HG03521 (cell line): ENCODE results near the gene CFL1.
"Not testable (repeated sequence)": the region's sequence is repeated elsewhere in the genome, so short reads cannot be mapped to it uniquely, and the experiment has no call there.

ENCODE experiments used
- ATAC-seq: cut with Tn5 transposase; IDR thresholded peaks from one replicate; pipeline ENCODE4 v1.9.1; 2021; ENCODE audit warnings: mild to moderate bottlenecking, moderate library complexity; ENCODE audit not compliant: unreplicated experiment

The CFL1 gene

GRCh38 chr11:65859812-65860277, 1.9 kb upstream of the CFL1 start:
- no peak for ATAC-seq

DNA sequence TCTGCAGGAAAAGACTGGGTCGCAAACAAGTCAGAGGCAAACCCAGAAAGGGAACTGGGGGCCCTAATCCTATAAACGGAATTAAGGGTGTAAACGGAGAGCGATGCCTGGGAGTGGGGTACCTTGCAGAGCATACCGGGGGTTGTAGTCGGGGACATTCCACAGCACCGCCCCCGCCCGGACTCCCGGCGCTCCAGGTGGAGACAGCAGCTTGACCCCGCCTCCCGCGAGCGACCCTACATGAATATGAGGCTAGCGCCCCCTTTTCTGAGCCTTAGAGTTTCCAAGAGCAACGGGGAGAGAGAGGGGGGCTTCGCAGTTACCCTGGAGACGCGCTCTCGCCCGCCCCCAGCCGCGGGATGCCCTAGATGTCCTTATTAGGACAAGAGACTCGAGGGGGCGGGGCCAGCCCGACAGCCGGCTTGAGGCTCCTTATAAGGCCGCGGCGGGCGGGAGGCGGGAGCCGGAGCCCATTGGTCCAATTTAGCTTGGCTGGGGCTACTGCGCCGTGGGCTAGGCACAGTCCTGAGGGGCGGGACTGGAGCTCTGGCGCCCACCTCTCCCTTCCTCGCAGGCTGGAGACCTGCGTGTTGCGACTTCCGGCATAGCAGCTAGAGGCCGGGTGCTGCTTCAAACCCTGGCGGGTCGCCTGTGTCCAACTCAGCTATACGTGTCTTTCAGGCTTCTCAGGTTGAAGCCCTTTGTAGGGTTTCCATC, 1.3 kb upstream of the CFL1 start:
- ATAC-seq: peak; percentile 50

- no peak for ATAC-seq
Observed at GRCh38 chr11:65858681-65859087, 704 bp upstream of the CFL1 start.

- peak; percentile 2 for ATAC-seq
Observed at GRCh38 chr11:65857500-65857852, 504 bp downstream of the CFL1 start.

GRCh38 chr11:65856689-65857499, 1.1 kb downstream of the CFL1 start:
- peak; percentile 21 for ATAC-seq

DNA sequence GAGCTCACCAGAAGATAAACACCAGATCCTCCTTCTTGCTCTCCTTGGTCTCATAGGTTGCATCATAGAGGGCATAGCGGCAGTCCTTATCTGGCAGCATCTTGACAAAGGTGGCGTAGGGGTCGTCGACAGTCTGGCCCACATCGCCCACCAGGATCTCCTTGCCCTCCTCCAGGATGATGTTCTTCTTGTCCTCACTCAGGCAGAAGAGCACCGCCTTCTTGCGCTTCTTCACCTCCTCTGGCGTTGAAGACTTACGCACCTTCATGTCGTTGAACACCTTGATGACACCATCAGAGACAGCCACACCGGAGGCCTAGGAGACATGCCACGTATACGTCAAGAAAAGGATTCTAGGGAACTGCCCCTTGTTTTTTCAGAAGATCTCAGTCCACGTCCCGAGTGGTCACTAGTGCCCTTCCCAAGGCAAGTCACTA, 2.0 kb downstream of the CFL1 start:
- ATAC-seq: no peak

DNA sequence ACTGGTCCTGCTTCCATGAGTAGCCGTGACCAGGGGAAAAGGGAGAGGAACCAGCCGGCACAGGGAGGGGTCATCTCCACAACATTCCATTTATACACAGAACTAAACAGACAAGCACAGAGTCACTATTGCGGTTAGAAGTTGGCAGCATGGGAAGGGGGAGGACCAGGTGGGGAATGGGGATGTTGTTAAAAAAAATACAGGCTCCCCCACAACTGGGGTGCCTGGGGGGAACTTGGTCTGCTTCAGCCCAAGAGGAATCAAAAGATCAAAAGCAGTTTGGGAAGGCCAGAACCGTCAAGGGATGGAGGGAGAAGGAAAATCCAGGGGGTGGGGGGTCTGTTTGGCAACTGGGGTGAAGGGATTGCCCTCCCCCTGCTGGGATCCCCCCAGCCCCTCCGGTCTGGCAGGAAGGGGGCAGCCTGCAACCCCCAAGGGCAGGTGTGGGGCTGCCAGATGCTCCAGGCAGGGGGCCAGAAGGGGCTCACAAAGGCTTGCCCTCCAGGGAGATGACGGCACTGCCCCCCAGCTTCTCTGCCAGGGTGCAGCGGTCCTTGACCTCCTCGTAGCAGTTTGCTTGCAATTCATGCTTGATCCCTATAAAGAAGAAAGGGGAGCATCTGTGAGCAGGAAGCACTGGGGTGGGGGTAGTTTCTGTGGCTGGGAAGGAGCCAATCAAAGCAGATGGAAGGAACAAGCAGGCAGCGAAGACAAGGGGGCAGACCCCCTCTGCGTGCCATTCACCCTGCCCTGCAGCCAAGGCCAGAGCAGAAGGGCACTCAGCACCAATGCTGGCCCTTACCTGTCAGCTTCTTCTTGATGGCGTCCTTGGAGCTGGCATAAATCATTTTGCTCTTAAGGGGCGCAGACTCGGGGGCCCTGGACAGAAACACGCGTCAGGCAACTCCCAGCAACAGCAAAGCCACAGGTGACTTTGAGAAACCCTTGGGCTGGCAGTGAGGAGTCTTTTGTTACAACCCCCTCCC, 2.8 kb downstream of the CFL1 start:
- ATAC-seq: no peak

DNA sequence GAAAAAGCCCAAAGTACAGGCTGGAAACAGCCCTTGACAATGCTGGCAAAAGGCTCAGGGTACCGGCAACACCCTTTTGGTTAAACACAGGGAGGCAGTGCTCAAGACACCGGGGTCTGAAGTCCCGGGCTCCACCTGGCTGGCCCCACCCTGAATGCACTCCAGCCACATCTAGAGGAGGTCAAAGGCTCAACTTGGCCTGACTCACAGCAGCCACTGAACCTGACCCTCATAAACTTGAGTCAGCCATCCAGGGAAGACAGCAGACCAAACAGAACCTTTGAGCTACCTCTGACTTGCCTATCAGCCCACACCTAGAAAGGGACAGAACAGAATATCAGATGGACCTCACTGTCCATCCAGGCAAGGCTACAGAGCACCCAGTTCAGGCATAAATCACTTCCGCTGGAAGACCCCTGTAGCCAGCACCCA, 3.8 kb downstream of the CFL1 start:
- no peak for ATAC-seq

DNA sequence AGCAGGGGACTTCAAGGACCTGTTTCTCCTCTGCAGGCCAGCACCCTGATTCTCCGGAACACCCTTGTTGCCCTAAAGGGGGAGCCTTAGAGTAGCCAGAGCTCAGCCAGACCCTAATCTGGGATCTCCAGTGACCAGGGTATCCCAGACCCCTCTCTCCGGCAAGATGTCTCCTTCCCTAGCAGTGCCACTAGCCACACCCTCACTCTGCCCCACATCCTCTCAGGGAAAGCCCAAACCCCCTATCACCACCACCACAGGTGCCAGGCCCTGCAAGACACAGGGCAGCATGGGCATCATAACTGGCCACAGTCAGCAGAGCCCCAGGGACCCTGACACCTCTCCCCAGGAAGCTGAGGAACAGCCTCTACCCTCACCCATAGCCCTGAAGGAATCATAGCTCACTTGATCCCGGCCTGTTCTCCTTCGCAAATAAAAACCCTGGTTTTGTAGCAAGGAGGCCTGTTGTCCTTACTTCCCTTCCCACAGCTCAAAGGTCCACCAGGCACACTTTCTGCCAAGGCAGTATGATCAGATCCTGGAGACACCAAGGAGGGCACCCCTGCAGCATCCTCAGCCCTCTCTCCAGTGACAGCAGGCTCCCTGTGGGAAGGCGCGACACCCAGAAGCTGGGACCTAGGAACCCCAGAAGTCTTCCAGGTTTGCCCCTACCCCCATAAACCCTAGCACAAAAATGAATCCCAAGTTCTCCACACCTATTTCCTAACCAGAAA, 4.6 kb downstream of the CFL1 start:
- ATAC-seq: no peak

- ATAC-seq: no peak
Observed at GRCh38 chr11:65852508-65853245, 5.3 kb downstream of the CFL1 start.

- ATAC-seq: no peak
Observed at GRCh38 chr11:65851811-65852507, 6.0 kb downstream of the CFL1 start.

GRCh38 chr11:65851083-65851579, 6.8 kb downstream of the CFL1 start:
- no peak for ATAC-seq

DNA sequence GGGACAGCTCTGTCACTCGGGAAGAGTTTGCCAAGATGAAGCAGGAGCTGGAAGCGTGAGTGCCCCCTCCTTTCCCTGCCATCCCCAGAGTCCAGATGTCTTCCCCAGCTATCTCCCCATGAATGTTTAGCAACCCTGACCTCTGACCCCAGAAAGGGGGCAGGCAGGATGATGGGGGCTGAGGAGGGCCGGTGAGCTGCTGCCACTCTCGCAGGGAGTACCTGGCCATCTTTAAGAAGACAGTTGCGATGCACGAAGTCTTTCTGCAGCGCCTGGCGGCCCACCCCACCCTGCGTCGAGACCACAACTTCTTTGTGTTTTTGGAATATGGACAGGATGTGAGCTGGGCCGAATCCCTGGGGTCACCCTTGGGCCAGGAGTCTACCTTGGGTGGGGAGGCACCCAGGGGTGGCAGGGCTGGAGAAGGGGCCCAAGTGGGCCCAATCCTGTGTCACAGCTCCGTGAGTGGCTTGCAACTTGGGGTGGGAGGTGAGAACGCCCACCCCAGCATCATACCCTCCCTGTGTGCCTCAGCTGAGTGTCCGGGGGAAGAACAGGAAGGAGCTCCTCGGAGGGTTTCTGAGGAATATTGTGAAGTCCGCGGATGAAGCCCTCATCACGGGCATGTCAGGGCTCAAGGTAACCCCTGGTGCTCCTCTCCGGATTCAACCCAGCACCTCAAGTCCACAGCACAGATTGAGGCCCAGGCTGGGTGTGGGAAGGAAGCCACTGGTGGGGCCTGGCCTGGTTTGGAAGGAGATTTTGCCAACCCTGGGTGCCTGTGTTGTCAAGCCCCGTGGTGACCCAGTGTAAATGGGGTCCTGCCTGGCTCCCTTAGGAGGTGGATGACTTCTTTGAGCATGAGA, 7.5 kb downstream of the CFL1 start:
- ATAC-seq: no peak

DNA sequence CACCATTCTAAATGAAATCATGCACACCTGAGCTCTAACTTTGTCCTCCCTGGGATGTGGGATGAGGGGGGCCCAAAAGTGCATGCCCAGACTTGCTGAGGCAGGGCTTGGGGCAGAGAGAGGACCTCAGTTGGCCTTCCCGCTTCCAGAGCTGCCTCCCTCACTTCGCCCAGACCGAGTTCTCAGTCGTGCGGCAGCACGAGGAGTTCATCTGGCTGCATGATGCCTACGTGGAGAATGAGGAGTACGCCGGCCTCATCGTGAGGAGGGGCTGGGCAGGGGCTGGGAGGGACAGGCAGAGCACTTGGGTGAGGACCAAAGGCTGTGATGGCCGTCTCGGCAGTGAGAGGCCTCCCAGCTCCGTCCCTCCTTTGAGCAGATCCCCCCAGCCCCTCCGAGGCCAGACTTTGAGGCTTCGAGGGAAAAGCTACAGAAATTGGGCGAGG, 8.2 kb downstream of the CFL1 start:
- no peak for ATAC-seq

- no peak for ATAC-seq
Observed at GRCh38 chr11:65849366-65849765, 8.6 kb downstream of the CFL1 start.

GRCh38 chr11:65848693-65849092, 9.3 kb downstream of the CFL1 start:
- ATAC-seq: not testable (repeated sequence)

DNA sequence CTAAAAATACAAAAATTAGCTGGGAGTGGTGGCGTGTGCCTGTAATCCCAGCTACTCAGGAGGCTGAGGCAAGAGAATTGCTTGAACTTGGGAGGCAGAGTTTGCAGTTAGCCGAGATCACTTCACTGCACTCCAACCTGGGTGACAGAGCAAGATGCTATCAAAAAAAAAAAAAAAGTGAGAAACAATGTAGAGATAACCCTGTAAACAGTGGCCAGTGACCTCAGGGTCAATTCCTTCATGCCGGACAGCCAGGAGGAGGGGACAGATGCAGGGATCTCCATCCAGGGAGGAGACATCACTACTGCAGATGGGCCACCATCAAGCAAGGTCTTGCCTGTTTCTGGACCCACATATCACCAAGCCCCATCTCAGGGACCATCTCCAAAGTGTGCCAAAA, 10.2 kb downstream of the CFL1 start:
- ATAC-seq: no peak
